ENCODE data around the gene F10. TPM values are rescaled to one million over a fixed set of nuclear protein-coding genes. Genes with fewer than 3 reads are reported as not detected.
A peak's percentile ranks its signal among the peaks of the same experiment; 100 is the strongest.
"Not testable (repeated sequence)": the region's sequence is repeated elsewhere in the genome, so short reads cannot be mapped to it uniquely, and the experiment has no call there.

Gene F10
- total and polyA plus RNA-seq, 2 of the 13 experiments (the other 11 are each of a cell fraction or from before 2014, with no cell fraction given) = 58.4 to 237 TPM

DNA sequence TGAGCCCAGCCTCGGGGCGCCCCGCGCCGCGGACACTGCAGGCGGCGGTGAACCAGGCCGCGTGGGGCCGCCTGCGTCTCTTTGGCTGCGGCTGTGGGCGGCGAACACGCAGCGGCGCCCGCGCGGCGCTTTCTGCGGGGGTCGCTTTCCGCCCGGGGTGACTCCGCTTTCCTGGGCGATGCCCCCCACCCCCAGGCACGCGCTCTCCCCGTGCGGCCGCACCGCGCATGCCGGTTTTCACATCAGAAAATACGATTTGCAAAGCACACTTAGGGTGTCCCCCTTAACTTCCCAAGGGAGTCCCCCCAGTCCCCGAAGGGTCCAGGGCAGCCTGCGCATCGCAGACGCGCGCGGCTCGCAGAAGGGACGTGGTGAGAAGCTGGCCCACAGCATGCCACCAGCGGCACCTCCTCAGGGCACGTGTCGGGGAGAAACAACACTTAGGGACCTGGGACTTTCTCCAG, 11.7 kb upstream of the F10 start:
- Histone ChIP-seq H3K79me2 (ENCODE audit: insufficient read depth, low read length) (peaks cover 5% of the 10 kb centered on the region), H3K9ac (ENCODE audit: insufficient read depth, low read depth, low read length) (no peak overlapping the region), H2AFZ (ENCODE audit: low read length) (no peak overlapping the region), H4K20me1 (ENCODE audit: insufficient read depth, low read length) (no peaks in the 10 kb centered on the region), H3K4me2 (ENCODE audit: low read depth, low read length) (no peak overlapping the region), H3K4me3 (replicated peaks in 1 of 3; ENCODE audit: insufficient read depth in 1 of 3, low read depth in 2 of 3, low read length in 3 of 3) (no peak overlapping the region), H3K9me3 (ENCODE audit: low read length) (no peaks in the 10 kb centered on the region), H3K36me3 (replicated peaks in 1 of 2; ENCODE audit: control insufficient read depth in 1 of 2, insufficient read depth in 2 of 2, low read length in 2 of 2) (peaks cover 0 to 1% of the 10 kb centered on the region in 2 experiments; a peak in 1 of 5 replicates), H3K27ac (ENCODE audit: extremely low read length, insufficient read depth, low read length) (no peak overlapping the region), H3K4me1 (ENCODE audit: insufficient read depth, low read length) (peaks cover 22% of the 10 kb centered on the region), H3K27me3 (ENCODE audit: control insufficient read depth in 1 of 2, insufficient read depth in 2 of 2, low read length in 2 of 2) (no peaks in the 10 kb centered on the region)
- CTCF ChIA-PET (ENCODE audit: low intra/inter-chr PET ratio, low total read pairs) = no interaction called here
- FAIRE-seq = no peak
- no peak for ATAC-seq
- POLR2A ChIA-PET = no interaction called here
- no peak for DNase-seq (ENCODE audit: low spot score)
- TF ChIP-seq, protein P1, sequence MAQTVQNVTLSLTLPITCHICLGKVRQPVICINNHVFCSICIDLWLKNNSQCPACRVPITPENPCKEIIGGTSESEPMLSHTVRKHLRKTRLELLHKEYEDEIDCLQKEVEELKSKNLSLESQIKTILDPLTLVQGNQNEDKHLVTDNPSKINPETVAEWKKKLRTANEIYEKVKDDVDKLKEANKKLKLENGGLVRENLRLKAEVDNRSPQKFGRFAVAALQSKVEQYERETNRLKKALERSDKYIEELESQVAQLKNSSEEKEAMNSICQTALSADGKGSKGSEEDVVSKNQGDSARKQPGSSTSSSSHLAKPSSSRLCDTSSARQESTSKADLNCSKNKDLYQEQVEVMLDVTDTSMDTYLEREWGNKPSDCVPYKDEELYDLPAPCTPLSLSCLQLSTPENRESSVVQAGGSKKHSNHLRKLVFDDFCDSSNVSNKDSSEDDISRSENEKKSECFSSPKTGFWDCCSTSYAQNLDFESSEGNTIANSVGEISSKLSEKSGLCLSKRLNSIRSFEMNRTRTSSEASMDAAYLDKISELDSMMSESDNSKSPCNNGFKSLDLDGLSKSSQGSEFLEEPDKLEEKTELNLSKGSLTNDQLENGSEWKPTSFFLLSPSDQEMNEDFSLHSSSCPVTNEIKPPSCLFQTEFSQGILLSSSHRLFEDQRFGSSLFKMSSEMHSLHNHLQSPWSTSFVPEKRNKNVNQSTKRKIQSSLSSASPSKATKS (CRISPR knock-in tag; IDR thresholded peaks at IDR 0.05) = no peak
- TF ChIP-seq ZFP82 (CRISPR knock-in tag; IDR thresholded peaks at IDR 0.05; ENCODE audit: borderline replicate concordance) = no peak
- no peak for TF ChIP-seq MIER3 (CRISPR knock-in tag; IDR thresholded peaks at IDR 0.05; ENCODE audit: borderline replicate concordance)
- TF ChIP-seq RBFOX2 (IDR thresholded peaks at IDR 0.05; ENCODE audit: low read depth, low read length) = peak; percentile 14; the same call in 1 of the 2 replicates
- intact Hi-C loops (cut with micrococcal nuclease; ENCODE audit: unreplicated experiment) = no loop called here
- WGBS (ENCODE audit: low lambda C conversion rate) = over 99% methylated on average over 21 of the region's 49 CpGs
- BruUV-seq (replicated peaks) = no TSS peak
- in situ Hi-C loops (cut with HindIII; ENCODE audit: extremely low pct_ligation_motif_present, low pct_unique_long_range_greater_than_20kb) = no loop called here

DNA sequence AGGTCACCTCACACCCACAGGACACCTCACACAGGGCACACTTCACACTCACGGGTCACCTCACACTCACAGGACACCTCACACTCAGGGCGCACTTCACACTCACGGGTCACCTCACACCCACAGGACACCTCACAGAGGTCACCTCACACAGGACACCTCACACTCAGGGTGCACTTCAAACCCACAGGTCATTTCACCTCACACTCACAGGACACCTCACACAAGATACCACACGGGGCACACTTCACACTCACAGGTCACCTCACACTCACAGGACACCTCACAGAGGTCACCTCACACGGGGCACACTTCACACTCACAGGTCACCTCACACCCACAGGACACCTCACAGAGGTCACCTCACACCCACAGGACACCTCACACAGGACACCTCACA, 10.8 kb upstream of the F10 start:
- WGBS (ENCODE audit: low lambda C conversion rate) = 95% methylated on average over 5 of the region's 5 CpGs
- H3K9me3 ChIP-seq (ENCODE audit: low read length); H3K27ac ChIP-seq (ENCODE audit: extremely low read length, insufficient read depth, low read length); H4K20me1 ChIP-seq (ENCODE audit: insufficient read depth, low read length); POLR2A ChIA-PET; FAIRE-seq; H3K4me3 ChIP-seq (replicated peaks in 1 of 3; ENCODE audit: insufficient read depth in 1 of 3, low read depth in 2 of 3, low read length in 3 of 3); H3K36me3 ChIP-seq (replicated peaks in 1 of 2; ENCODE audit: control insufficient read depth in 1 of 2, insufficient read depth in 2 of 2, low read length in 2 of 2); BruUV-seq (replicated peaks); DNase-seq (ENCODE audit: low spot score); ATAC-seq; CTCF ChIA-PET (ENCODE audit: low intra/inter-chr PET ratio, low total read pairs); H3K4me2 ChIP-seq (ENCODE audit: low read depth, low read length); H3K27me3 ChIP-seq (ENCODE audit: control insufficient read depth in 1 of 2, insufficient read depth in 2 of 2, low read length in 2 of 2); H2AFZ ChIP-seq (ENCODE audit: low read length); in situ Hi-C loops (cut with HindIII; ENCODE audit: extremely low pct_ligation_motif_present, low pct_unique_long_range_greater_than_20kb); H3K79me2 ChIP-seq (ENCODE audit: insufficient read depth, low read length); intact Hi-C loops (cut with micrococcal nuclease; ENCODE audit: unreplicated experiment); H3K9ac ChIP-seq (ENCODE audit: insufficient read depth, low read depth, low read length): not testable (repeated sequence)
- peaks cover 18% of the 10 kb centered on the region for H3K4me1 ChIP-seq (ENCODE audit: insufficient read depth, low read length)
- TF ChIP-seq, protein P2, sequence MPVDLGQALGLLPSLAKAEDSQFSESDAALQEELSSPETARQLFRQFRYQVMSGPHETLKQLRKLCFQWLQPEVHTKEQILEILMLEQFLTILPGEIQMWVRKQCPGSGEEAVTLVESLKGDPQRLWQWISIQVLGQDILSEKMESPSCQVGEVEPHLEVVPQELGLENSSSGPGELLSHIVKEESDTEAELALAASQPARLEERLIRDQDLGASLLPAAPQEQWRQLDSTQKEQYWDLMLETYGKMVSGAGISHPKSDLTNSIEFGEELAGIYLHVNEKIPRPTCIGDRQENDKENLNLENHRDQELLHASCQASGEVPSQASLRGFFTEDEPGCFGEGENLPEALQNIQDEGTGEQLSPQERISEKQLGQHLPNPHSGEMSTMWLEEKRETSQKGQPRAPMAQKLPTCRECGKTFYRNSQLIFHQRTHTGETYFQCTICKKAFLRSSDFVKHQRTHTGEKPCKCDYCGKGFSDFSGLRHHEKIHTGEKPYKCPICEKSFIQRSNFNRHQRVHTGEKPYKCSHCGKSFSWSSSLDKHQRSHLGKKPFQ (CRISPR knock-in tag; IDR thresholded peaks at IDR 0.05; ENCODE audit: insufficient replicate concordance) = peak; percentile 74
